IMR-90 (cell line): ENCODE data around the gene MAGEC3.

ENCODE experiments used
- MAZ ChIP-seq: IDR thresholded peaks from 2 replicates; pipeline ENCODE4 v1.6.1; 2012; ENCODE audit warnings: low read depth, mild to moderate bottlenecking, low read length, improper control_type of control experiment, moderate library complexity, borderline replicate concordance
- SMC3 ChIP-seq: fragments of 150-350 bp; IDR thresholded peaks from 2 replicates; pipeline ENCODE4 v1.6.1; 2016; ENCODE audit warnings: low read depth, mild to moderate bottlenecking, antibody characterized with exemption, low read length, moderate library complexity

DNA sequence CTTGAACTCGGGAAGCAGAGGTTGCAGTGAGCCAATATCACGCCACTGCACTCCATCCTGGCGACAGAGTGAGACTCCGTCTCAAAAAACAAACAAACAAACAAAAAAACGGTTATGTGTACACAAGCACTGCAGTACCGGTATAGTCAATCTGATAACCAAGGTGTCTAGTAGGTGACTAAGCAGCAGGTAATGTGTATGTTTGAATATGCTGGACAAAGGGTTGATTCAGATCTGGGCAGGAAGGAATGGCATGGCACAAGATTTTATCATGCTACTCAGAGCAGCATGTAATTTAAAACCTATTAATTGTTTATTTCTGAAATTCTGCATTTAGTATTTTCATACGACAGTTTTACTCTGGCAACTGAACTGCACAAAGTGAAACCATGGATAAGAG, 107.3 kb downstream of the MAGEC3 start:
- TF ChIP-seq SMC3 (no peak), MAZ (no peak)
